Measurements from ENCODE around the gene UGCG. TPM values are rescaled to one million over a fixed set of nuclear protein-coding genes. Genes with fewer than 3 reads are reported as not detected.

Gene UGCG
- total RNA-seq, 1 experiment from 2014 or later, result 32.6 TPM

- H3K4me3 ChIP-seq (replicated peaks in 1 of 2; ENCODE audit: low read depth in 1 of 2, low read length in 2 of 2), result no peak overlapping the region
- no peak overlapping the region for H3K27ac ChIP-seq (ENCODE audit: low read depth, low read length)
- H3K4me1 ChIP-seq (ENCODE audit: control insufficient read depth in 1 of 2, insufficient read depth in 2 of 2, low read length in 2 of 2), result peaks cover 0 to 11% of the 10 kb centered on the region in 2 experiments; a peak in 1 of 4 replicates
- TF ChIP-seq EZH2 (IDR thresholded peaks at IDR 0.05), result no peak
- no peak for DNase-seq (ENCODE audit: low read depth, low spot score)
- H3K79me2 ChIP-seq (ENCODE audit: insufficient read depth, low read length), result peaks cover 98% of the 10 kb centered on the region
- POLR2A ChIA-PET, result no interaction called here
- BruUV-seq (replicated peaks), result no TSS peak
- RAD21 ChIA-PET (ENCODE audit: low non-redundant PET in 1 of 2, low total read pairs in 2 of 2, uncharacterized antibody in 2 of 2, unreplicated experiment in 2 of 2), result no interaction called here
- H3K9ac ChIP-seq (ENCODE audit: low read length), result no peak overlapping the region
- ATAC-seq, result no peak
- peaks cover 3% of the 10 kb centered on the region; the same call in 1 of the 2 replicates for H4K20me1 ChIP-seq (ENCODE audit: insufficient read depth)
- no peaks in the 10 kb centered on the region for H3K9me3 ChIP-seq (ENCODE audit: control insufficient read depth in 1 of 2, insufficient read depth in 1 of 2, low read depth in 1 of 2, low read length in 2 of 2)
- no peak overlapping the region for H3K4me2 ChIP-seq (ENCODE audit: low read length)
- no peaks in the 10 kb centered on the region for H3K27me3 ChIP-seq (ENCODE audit: insufficient read depth, low read length)
- CTCF ChIA-PET, result no interaction called here
- intact Hi-C loops (cut with micrococcal nuclease), result no loop called here
- peaks cover 0 to 10% of the 10 kb centered on the region in 2 experiments; a peak in 2 of 4 replicates for H3K36me3 ChIP-seq (ENCODE audit: control insufficient read depth in 1 of 2, insufficient read depth in 2 of 2, low read length in 2 of 2)
- no peaks in the 10 kb centered on the region for H3K9me2 ChIP-seq (ENCODE audit: insufficient read depth)
- no peak overlapping the region for H2AFZ ChIP-seq (ENCODE audit: low read depth, low read length, poor library complexity, severe bottlenecking)
These were observed 20.6 kb downstream of the UGCG start for GRCh38 chr9:111917201-111917600.

- no peak overlapping the region for H2AFZ ChIP-seq (ENCODE audit: low read depth, low read length, poor library complexity, severe bottlenecking)
- peaks cover 3% of the 10 kb centered on the region; the same call in 1 of the 2 replicates for H4K20me1 ChIP-seq (ENCODE audit: insufficient read depth)
- H3K4me3 ChIP-seq (replicated peaks in 1 of 2; ENCODE audit: low read depth in 1 of 2, low read length in 2 of 2), result no peak overlapping the region
- no peak overlapping the region for H3K27ac ChIP-seq (ENCODE audit: low read depth, low read length)
- peaks cover 98% of the 10 kb centered on the region for H3K79me2 ChIP-seq (ENCODE audit: insufficient read depth, low read length)
- ATAC-seq (no peak), DNase-seq (ENCODE audit: low read depth, low spot score) (no peak)
- H3K36me3 ChIP-seq (ENCODE audit: control insufficient read depth in 1 of 2, insufficient read depth in 2 of 2, low read length in 2 of 2), result peaks cover 0 to 10% of the 10 kb centered on the region in 2 experiments; a peak in 2 of 4 replicates
- CTCF ChIA-PET, result no interaction called here
- intact Hi-C loops (cut with micrococcal nuclease), result no loop called here
- RAD21 ChIA-PET (ENCODE audit: low non-redundant PET in 1 of 2, low total read pairs in 2 of 2, uncharacterized antibody in 2 of 2, unreplicated experiment in 2 of 2), result no interaction called here
- H3K27me3 ChIP-seq (ENCODE audit: insufficient read depth, low read length), result no peaks in the 10 kb centered on the region
- POLR2A ChIA-PET, result no interaction called here
- no peak overlapping the region for H3K9ac ChIP-seq (ENCODE audit: low read length)
- H3K4me2 ChIP-seq (ENCODE audit: low read length), result no peak overlapping the region
- H3K9me3 ChIP-seq (ENCODE audit: control insufficient read depth in 1 of 2, insufficient read depth in 1 of 2, low read depth in 1 of 2, low read length in 2 of 2), result no peaks in the 10 kb centered on the region
- H3K9me2 ChIP-seq (ENCODE audit: insufficient read depth), result no peaks in the 10 kb centered on the region
- no TSS peak for BruUV-seq (replicated peaks)
- H3K4me1 ChIP-seq (ENCODE audit: control insufficient read depth in 1 of 2, insufficient read depth in 2 of 2, low read length in 2 of 2), result peaks cover 0 to 7% of the 10 kb centered on the region in 2 experiments; a peak in 1 of 4 replicates
- no peak for TF ChIP-seq SRF (IDR thresholded peaks at IDR 0.05; ENCODE audit: low read depth)
- TF ChIP-seq TCF7L2 (IDR thresholded peaks at IDR 0.05; ENCODE audit: borderline replicate concordance, extremely low read depth, insufficient read depth, insufficient read length), result no peak
- no peak for TF ChIP-seq POLR2AphosphoS5 (IDR thresholded peaks at IDR 0.05; ENCODE audit: low read depth, low read length)
- TF ChIP-seq FOSL1 (IDR thresholded peaks at IDR 0.05; ENCODE audit: low read depth), result no peak
- TF ChIP-seq ZNF274 (IDR thresholded peaks at IDR 0.05; ENCODE audit: low read depth, low read length), result no peak
- no peak for TF ChIP-seq CBX3 (IDR thresholded peaks at IDR 0.05; ENCODE audit: low read depth)
- no peak for TF ChIP-seq ATF3 (IDR thresholded peaks at IDR 0.05)
- no peak for TF ChIP-seq POLR2A (IDR thresholded peaks at IDR 0.05; ENCODE audit: borderline replicate concordance, extremely low read depth, insufficient read depth, insufficient read length)
- no peak for TF ChIP-seq EZH2phosphoT487 (IDR thresholded peaks at IDR 0.05; ENCODE audit: borderline replicate concordance)
- TF ChIP-seq MAX (IDR thresholded peaks at IDR 0.05), result no peak
- TF ChIP-seq CEBPB (IDR thresholded peaks at IDR 0.05; ENCODE audit: low read depth), result no peak
- TF ChIP-seq YY1 (IDR thresholded peaks at IDR 0.05; ENCODE audit: extremely low read depth, insufficient replicate concordance, low read depth, low read length), result no peak
- TF ChIP-seq SP1 (IDR thresholded peaks at IDR 0.05; ENCODE audit: low read depth), result no peak
- TF ChIP-seq ZFX (IDR thresholded peaks at IDR 0.05), result no peak
- TF ChIP-seq SIN3A (IDR thresholded peaks at IDR 0.05; ENCODE audit: low read depth), result no peak
- TF ChIP-seq ELF1 (IDR thresholded peaks at IDR 0.05; ENCODE audit: borderline replicate concordance, low read depth), result no peak
- TF ChIP-seq EZH2 (IDR thresholded peaks at IDR 0.05), result no peak
- TF ChIP-seq ZBTB33 (IDR thresholded peaks at IDR 0.05; ENCODE audit: extremely low read depth, insufficient replicate concordance, low read length), result no peak
These were observed 21.4 kb downstream of the UGCG start for GRCh38 chr9:111917980-111918379.
